Activated CD4-positive, alpha-beta T cell treated with anti-CD3 and anti-CD28 coated beads for 1 hour (primary cell): ENCODE results near the gene YBEY.
A peak's percentile ranks its signal among the peaks of the same experiment; 100 is the strongest.
"Not testable (repeated sequence)": the region's sequence is repeated elsewhere in the genome, so short reads cannot be mapped to it uniquely, and the experiment has no call there.

Experiments
- DNase-seq: peaks from one replicate; pipeline ENCODE4 v3.0.0-alpha.2; 2020

The YBEY gene

DNA sequence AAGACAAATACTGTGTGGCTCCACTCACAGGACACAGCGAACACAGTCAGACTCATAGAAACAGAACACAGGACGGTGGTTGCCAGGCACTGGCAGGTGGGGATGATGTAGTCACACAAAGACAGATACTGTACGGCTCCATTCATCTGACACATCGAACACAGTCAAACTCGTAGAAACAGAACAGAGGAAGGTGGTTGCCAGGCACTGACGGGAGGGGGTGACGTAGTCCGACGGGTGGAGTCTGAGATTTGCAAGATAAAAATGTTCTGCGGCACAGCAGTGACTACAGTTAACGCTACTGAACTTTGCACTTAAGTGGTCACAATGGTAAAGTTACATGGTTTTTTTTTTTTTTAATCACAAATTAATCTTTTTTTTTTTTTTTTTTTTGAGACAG, 18.8 kb downstream of the YBEY start:
- DNase-seq: no peak

DNA sequence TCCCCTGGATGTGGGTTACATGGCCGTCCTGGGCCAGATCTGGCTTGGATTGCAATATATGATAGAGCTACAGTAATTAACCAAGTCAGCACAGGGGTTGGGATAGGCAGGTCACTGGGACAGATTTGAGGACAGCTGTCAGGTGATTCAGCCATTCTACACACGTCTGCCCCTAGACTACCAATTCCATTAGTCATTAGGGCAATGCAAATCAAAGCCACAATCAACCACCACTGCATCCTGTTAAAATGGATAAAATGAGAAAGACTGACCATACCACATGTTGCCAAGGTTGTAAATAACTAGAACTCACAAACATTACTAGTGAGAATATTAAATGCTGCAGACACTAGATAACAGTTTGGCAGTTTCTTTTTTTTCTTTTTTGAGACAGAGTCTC, 21.5 kb downstream of the YBEY start:
- DNase-seq: no peak

DNA sequence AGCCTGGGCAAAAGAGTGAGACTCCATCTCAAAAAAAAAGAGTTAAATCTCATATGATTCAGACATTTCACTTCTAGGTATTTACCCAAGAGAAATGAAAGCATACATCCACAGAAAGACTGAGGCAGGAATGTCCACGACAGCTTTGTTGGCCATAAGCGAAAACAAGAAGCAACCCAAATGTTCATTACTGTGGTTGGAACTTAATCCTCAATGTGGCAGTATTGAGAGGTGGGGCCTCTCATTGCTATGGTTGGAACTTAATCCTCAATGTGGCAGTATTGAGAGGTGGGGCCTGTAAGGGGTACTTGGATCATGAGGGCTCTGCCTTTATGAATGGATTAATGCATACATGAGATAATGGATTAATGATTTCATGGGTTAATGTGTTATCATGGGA, 22.3 kb downstream of the YBEY start:
- no peak for DNase-seq

DNA sequence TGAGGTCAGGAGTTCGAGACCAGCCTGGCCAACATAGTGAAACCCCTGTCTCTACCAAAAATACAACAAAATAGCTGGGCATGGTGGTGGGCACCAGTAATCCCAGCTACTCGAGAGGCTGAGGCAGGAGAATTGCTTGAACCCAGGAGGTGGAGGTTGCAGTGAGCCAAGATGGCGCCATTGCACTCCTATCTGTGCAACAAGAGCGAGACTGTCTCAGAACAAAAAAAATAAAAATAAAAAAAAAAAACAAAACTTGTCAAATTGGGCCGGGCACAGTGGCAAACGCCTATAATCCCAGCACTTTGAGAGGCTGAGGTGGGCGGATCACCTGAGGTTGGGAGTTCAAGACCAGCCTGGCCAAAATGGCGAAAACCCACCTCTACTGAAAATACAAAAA, 24.1 kb downstream of the YBEY start:
- DNase-seq: not testable (repeated sequence)

DNA sequence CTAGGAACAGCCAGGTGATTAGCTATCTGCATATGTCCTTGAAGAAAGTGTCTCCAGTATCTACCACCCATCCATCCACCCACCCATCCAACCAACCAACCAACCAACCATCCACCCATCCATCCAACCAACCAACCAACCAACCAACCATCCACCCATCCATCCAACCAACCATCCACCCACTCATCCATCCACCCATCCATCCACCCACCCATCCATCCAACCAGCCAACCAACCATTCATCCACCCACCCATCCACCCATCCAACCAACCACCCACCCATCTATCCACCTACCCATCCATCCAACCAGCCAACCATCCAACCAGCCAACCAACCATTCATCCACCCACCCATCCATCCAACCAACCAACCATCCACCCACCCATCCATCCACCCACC, 25.4 kb downstream of the YBEY start:
- no peak for DNase-seq

DNA sequence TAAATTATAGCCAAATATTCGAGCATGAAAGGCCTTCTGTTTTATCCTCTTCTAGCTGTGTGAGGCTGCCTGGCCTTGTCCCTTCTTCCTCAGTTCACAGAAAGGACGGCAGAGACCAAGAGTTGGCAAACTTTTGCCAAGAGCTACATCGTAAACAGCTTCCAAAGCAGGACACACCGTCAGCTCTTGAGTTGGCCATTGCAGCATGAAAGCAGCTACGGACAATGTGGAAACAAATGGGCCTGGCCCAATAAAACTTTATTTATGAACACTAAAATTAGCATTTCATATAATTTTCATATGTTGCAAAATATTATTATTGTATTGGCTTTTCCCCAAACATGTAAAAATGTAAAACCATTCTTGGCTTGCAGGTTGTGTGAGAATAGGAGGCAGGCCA, 26.8 kb downstream of the YBEY start:
- no peak for DNase-seq

DNA sequence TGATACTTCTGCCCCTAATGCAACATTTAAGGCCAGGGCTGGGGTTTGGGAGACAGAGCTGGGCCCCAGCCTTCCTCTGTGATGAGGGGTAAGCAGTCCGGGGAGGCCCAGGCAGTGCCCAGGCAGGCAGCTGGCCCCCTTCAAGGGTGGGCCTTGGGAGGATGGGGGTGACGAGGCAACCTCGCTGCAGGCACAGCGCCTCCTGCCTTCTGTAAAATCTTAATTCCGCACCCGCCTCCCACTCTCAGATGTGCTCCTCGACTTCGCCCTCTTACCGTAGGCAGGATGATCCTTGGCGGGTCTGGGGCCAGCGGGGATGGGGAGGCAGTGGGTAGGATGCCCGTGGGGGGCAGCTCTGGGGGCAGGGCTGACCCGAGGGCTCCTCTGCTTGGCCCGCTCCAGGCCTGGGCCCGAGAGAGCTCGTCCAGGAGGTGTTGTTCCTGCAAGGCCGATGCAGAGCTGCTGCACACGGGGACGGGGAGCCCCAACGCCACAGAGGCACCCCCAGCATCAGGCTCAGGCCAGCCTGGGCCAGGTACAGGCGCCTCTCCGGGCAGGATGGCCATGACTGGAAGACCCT, 28.4 kb downstream of the YBEY start:
- no peak for DNase-seq

DNA sequence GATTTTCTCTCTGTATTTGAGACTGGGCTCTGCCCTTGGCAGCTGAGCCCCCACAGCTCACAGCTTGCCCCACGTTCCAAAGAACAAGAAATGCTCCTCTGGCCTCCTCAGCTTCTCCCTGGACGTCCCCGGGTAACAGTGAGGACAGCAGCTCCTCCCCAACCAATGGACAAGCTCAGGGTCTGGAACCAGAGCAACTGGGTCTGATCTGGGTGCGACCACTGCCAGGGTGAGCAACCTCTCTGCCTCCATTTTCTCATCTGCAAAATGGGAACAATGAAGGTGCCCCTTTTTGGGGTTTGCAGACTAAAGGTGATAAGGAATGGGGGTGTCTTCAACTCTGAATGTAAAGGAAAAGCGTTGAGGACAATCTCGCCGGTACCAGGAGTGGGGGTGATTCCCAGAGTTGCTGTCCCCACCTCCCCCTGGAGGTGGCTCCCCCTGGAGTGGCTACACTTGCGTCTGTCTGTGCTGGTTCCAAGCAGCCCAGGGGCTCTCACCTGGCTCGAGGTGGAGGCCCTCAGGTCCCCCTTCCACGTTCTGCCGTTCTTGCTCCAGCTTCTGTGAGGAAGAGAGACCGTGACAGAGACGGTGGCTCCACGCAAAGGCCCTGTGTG, 30.7 kb downstream of the YBEY start:
- no peak for DNase-seq

DNA sequence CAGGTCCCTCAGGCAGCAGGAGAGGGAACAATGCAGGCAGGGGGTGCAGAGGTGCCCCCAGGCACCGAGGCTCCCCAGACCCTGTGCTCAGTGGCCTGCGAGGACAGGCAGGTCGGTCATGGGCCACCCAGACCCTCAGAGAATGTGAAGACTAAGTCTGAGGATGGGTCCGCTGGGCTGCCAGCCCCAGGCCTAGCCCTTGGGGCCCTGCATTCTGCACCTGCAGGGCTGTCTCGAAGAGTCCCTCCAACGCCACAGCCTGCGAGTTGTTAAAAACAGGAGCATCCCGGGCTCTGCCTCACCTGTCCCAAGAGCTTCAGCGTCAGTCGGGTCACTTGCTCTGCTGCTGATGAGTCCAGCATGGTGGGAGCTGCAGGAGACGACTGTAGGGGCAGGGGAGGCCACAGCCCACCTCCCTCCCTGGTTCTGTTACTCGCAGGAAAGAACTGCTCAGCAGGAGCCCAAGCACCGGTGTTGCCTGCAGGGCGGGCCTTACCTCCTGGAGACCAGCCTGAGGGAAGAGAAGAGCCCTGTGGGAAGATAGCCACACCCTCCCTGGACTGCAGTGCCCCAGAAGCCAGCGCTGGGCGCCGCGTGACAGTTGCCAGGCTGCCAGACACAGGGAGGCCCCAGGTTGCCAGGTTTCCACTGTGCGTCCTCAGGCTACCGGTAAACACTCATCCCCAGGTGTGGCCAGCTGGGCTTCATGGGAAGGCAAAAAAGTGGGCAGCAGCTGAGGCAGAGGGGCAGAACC, 31.7 kb downstream of the YBEY start:
- no peak for DNase-seq

DNA sequence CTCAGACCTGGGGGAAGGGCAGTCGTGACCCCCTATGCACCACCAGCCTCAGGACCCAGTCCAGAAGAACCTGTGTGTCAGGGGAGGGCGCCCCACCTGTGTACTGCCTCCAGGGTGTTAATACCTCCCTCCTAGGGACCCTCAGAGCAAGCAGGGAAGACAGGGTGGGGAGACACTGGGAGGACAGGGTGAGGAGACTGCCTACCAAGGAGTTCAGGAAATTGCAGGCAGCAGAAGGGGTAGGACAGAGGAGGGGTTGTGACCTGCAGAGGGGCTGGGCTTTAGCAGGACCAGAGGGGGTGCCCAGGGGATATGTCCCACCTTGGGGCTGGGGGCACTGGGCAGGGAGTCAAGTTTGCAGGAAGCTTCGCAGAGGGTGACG, 32.3 kb downstream of the YBEY start:
- no peak for DNase-seq

DNA sequence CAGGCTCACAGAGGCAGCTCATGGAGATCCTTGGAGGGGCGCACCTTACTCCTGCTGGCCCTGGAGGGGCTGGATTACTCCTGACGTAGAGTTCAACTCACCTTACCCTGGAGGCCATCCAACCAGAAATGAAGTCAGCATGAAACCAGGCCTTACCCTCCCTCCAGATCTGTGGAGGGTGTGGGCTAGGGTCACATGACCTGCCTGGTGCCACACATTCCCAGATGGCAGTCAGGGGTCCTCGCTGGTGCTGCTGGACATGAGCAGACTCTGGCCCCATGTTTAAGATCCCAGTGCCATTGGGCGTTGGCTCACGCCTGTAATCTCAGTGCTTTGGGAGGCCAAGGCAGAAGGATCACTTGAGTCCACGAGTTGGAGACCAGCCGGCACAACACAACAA, 33.0 kb downstream of the YBEY start:
- no peak for DNase-seq

DNA sequence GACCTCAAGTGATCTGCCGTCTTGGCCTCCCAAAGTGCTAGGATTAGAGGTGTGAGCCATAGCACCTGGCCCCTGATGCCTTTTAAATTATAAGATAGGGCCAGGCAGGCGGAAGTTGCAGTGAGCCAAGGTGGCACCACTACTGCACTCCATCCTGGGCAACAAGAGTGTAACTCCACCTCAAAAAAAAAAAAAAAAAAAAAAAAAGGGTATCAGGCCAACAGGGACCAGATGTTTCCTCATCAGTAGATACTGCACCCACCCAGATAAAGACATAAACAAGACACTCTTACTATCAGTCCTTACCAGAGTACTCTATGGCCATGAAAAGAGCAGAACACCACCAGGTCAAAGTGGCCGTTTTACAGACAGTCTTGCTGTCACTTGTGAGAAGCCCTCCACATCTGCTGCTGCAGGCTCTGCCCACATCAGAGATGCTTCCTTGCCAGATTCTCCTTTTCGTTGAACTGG, 34.2 kb downstream of the YBEY start:
- no peak for DNase-seq

DNA sequence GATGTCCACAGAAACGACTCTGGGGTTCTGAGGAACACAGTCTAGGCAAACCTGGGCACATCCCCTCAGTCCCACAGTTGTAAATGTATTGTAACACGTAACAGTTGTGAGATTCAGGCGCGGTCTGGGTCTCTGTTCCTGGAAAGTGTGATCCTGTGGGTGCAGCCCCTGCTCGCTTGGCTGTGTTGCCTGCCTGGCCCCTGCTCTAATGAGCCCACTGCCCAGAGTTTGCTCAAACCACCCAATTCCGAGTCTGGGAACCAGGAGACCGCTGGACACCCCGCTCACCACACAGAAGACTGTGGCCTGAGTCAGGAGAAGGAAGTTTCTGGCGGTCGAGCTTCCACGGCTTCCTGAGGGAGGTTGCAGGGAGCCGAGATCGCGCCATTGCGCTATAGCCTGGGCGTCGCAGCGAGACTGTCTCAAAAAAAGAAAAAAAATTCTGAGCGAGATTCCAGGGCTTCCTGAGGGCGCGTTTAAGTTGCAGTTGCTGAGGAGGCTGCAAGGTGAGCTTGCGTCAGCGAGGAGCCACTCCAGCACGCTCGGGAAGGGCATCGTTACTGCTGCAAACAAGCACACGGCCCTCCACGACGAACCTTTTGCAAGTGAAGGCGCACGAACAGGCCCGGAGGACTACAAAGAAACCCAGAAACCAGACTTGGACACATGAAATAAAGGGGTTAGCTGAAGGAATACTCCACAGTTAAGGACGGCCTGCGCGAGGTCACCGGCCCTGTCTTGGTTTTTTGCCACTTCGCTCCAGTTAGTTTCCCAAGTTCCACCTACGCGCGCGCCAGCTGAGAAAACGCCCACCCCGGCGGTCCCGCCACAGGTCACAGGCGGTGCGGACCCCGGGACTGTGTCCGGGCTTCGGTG, 36.4 kb downstream of the YBEY start:
- DNase-seq: no peak

DNA sequence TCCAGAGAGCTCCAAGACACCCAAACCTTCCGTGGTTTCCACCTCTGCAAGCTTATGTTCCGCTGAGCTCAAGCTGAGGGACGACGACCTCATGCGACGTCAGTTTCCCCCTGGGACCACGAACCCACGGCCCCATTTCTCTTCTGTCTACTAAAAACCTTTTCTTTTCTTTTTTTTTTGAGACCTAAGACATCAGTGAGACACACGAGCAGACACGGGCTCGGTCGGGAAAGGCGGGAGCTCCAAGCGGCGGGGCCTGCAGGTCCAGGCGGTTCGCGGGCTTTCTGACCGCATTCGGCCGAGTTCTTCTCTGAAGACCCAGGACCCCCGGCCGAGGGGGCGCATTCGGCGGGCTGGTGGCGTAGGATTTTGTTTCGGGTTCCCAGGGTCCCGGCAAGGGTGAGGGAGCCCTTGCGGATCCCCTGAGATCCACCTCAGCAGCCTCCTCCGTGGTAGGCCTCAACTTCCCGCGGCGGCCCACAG, 37.1 kb downstream of the YBEY start:
- no peak for DNase-seq

DNA sequence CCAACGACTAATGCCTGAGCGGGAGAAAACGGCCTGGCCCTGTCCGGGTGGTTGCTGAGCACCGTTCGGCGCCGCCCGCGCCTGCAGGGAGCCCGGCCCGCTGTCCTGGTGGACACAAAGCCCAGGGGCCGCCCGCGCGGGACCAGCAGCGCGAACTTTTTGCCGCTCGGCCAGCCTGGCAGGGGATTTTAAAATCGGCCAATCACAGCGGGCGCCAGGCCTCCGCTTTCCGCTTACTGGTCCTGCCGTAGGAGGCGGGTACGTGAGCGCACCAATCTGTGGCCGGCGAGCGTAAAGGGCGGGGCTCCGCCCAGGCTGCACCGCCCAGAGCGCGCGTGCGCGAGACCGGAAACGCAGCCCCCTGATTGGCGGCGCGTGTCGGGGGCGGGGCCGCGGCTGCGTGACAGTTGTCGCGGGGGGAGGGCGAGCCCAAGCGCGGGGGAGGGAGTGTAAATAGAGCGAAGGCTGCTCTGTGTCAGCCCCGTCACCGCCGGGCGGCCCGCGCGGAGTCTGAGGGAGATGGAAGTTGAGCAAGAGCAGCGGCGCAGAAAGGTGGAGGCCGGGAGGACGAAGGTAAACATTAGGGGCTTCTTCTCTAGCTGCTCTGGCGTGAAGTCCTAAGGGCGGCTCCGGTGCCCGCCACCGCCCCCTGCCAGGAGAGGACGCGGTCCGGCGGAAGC, 37.7 kb downstream of the YBEY start, which contains the start of the genes C21orf58 and PCNT:
TSS of gene C21orf58 (minus strand) at position 161 of the 680 bp plus-strand sequence. CDS start 1,132 bp downstream, outside the sequence.
TSS of gene PCNT (plus strand) at position 447 of the 680 bp plus-strand sequence. CDS start at position 520, 73 bp downstream.
- DNase-seq: peak; percentile 97

DNA sequence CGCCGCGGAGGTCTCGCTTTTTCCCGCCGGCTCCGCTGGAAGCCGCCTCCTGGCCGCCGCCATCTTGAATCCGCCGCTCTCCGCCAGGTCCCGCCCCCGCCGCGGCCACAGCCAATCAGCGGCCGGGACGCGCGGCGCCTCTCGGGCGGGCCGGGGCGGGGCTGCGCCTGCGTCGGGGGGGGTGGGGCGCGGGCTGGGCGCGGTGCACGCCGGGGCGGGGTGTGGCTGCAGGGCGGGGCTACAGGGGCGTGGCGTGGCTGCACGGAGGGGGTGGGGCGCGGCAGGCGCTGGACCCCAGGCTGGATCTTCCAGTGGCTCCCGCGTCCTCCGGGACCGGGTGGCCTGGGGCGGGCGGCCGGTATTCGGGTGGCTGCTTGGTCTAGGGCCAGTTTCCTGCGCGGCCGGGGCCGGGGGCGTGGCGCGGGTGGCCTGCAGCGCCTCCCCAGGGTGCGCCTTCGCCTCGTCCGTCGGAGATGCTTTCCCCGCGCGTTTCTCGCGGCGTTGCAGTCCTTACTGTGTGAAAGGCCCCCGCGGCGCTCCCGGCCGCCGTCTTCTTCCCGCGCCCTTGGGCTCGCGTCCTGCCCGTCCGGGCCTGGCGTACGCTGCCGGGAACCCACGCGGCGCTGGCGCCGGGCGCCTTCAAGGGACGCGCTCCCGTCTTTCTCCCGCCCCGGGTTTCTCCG, 38.4 kb downstream of the YBEY start:
- DNase-seq: peak; percentile 81

DNA sequence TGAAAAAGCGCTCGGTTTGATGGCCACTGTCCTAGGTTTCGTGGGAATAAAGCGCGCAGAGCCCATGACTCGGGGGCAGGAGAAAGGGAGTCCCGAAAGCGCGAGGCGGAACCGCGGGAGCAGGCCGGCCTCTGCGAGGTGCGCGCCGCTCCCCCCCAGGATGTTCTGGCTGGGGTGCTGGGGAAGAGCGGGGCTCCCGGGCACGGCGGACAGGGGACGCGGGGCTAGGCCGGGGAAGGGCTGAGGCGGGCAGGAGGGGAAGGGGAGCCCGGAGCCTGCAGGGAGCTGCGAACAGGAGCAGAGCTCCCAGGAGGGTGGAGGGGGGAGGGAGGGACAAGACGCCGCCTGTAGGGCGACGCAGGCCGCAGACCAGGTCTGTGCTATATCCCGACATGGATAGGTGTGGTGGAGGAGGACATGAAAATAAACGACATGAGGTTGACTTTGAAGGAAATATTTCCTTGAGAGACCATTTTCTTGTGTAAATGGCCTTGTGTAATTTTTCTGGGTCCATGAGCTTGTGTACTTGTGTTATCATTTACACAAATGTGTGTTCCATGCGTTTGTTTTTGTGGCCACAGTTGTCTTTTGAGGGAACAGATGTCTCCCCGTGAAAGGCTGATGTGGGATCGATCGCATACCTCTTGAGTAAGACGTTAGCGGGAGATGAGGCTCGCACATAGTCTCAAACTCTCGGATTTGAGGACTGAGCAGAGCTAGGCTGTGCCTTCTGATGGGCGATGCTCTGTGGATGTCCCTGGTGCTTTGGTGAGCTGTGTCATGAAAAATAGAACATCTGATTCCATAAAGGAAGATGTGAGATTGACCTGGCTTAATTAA, 39.2 kb downstream of the YBEY start:
- DNase-seq: no peak

DNA sequence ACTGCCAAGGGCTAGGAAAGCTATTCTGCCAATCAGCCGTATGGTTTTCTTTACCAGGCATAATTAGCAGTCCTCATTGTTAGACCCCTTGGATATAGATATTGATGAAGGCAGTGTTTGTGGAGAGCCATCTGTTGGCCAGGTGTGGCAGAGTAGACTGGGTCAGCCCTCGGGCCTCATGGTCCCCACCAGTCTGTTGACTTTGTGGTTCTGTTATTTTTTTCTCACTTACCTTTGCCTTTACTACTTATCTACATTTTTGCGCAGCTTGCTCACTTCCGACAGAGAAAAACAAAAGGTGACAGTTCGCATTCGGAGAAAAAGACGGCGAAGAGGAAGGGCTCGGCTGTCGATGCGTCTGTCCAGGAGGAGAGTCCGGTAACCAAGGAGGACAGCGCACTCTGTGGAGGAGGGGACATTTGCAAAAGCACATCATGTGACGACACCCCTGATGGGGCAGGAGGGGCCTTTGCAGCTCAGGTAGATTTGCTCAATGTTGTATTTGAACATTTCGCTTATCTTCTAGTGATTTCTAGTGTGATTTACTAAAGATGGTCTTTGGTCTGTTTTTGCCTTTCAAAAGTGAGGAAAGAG, 40.1 kb downstream of the YBEY start:
- DNase-seq: no peak

DNA sequence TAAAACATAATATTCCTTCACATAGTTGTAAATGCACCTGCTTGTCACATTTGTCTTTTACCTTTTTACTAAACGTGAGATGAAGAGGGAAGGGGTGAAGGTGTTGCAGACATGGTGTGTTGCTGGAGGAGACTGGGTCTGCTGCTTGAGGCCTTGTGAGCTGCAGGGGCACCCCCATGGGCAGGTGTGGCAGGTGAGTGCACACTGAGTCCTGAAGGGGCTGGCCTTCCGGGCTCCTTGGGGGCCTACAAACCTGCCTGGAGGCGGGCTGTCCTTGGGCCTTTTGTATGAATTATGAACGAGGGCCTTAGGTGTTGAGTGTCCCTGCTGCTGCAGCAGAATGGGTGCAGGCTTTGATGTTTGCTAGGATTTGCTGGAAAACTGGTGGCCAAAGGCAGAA, 41.6 kb downstream of the YBEY start:
- no peak for DNase-seq

DNA sequence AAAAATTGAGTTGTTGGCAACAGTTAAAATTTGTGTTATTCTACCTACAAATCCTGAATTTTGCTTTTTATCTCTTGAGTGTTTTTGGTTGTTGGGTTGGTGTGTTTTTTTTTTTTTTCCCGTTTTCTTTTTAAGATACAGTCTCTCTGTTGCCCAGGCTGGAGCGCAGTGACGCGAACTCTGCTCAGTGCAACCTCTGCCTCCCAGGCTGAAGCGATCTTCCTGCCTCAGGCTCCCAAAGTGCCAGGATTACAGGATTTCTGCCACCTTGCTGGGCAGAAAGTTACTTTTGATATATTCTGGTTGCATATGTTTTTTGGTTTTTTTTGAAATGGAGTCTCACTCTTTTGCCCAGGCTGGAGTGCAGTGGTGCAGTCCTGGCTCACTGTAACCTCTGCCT, 42.0 kb downstream of the YBEY start:
- DNase-seq: no peak
